ENCODE data around the gene MYOZ1. TPM values are rescaled to one million over a fixed set of nuclear protein-coding genes. Genes with fewer than 3 reads are reported as not detected.

MYOZ1 gene
- total RNA-seq, 1 experiment from 2014 or later, result 2.4 TPM

DNA sequence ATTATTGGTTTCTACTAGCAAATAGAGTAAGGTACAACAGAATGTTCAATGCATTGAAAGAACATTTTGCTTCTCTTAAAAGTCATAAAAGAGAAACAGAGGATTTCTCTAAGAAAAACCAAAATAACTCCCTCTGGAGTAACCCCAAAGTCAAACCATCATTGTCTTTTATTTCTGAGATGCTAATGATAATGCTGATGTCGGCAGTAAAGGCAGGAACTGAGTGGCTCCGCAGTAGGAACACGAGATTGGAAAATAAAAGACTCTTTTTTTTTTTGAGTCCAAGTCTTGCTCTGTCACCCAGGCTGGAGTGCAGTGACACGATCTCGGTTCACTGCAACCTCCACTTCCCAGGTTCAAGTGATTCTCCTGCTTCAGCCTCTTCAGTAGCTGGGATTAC is 47.5 kb downstream of the MYOZ1 start:
- no peaks in the 10 kb centered on the region for H3K79me1 ChIP-seq (ENCODE audit: insufficient read depth, low read depth, low read length, poor library complexity, severe bottlenecking)
- Mint-ChIP-seq H3K9me3 (no peaks in the 10 kb centered on the region; a peak in 1 of 5 replicates), H3K36me3 (ENCODE audit: insufficient read depth in 1 of 3, low read depth in 3 of 3) (peaks cover 0 to 4% (median 0%) of the 10 kb centered on the region in 3 experiments; a peak in 1 of 7 replicates), H3K4me1 (peaks cover 30 to 39% of the 10 kb centered on the region in 2 experiments), H3K4me3 (no peak overlapping the region), H3K27me3 (ENCODE audit: low read depth) (no peaks in the 10 kb centered on the region), H3K27ac (peak overlapping the region in 2 of 3 experiments; percentile 40 to 52; a peak in 2 of 7 replicates)
- H2BK20ac ChIP-seq (ENCODE audit: low read depth, low read length, poor library complexity, severe bottlenecking), result no peak overlapping the region
- no peak overlapping the region for H3K9ac ChIP-seq (ENCODE audit: extremely low read depth, insufficient read length, low read length)
- no peak overlapping the region for H4K5ac ChIP-seq (ENCODE audit: insufficient read length, low read depth, low read length)
- H2BK120ac ChIP-seq (ENCODE audit: low read depth, low read length, poor library complexity, severe bottlenecking), result no peak overlapping the region
- no peak overlapping the region for H3K23ac ChIP-seq (ENCODE audit: insufficient read length, low read depth, low read length)
- no peak overlapping the region for H3K4me2 ChIP-seq (ENCODE audit: insufficient read depth, insufficient read length, low read length)
- no peaks in the 10 kb centered on the region for H3K27me3 ChIP-seq (ENCODE audit: insufficient read depth, low read length)
- H4K20me1 ChIP-seq (ENCODE audit: control insufficient read depth, insufficient read depth, insufficient read length), result no peaks in the 10 kb centered on the region
- peak overlapping the region; percentile 76 for H3T11ph ChIP-seq (ENCODE audit: low read length)
- no peak overlapping the region for H2BK5ac ChIP-seq (ENCODE audit: insufficient read length, low read length)
- no peaks in the 10 kb centered on the region; the same call in 1 of the 2 replicates for H3K4me1 ChIP-seq (ENCODE audit: insufficient read depth, low read length)
- WGBS (ENCODE audit: extremely low coverage, insufficient read length, low lambda C conversion rate), result no CpG with 5 or more reads among the region's 5 CpGs
- no peaks in the 10 kb centered on the region for H3K9me3 ChIP-seq (ENCODE audit: control insufficient read depth, low read depth, low read length)
- H3K23me2 ChIP-seq (ENCODE audit: insufficient read length, low read depth, low read length, poor library complexity, severe bottlenecking), result no peaks in the 10 kb centered on the region
- DNase-seq, result no peak
- no peak overlapping the region for H3K56ac ChIP-seq (ENCODE audit: insufficient read length, low read depth, low read length)
- no peak overlapping the region for H2BK12ac ChIP-seq (ENCODE audit: insufficient read length, low read depth, low read length)
- no peak overlapping the region for H2BK15ac ChIP-seq (ENCODE audit: low read depth, low read length)
- H2AK5ac ChIP-seq (ENCODE audit: insufficient read length, low read length), result no peak overlapping the region
- no peak overlapping the region for H3K27ac ChIP-seq (ENCODE audit: insufficient read length, low read depth, low read length)
- TF ChIP-seq, protein P1, sequence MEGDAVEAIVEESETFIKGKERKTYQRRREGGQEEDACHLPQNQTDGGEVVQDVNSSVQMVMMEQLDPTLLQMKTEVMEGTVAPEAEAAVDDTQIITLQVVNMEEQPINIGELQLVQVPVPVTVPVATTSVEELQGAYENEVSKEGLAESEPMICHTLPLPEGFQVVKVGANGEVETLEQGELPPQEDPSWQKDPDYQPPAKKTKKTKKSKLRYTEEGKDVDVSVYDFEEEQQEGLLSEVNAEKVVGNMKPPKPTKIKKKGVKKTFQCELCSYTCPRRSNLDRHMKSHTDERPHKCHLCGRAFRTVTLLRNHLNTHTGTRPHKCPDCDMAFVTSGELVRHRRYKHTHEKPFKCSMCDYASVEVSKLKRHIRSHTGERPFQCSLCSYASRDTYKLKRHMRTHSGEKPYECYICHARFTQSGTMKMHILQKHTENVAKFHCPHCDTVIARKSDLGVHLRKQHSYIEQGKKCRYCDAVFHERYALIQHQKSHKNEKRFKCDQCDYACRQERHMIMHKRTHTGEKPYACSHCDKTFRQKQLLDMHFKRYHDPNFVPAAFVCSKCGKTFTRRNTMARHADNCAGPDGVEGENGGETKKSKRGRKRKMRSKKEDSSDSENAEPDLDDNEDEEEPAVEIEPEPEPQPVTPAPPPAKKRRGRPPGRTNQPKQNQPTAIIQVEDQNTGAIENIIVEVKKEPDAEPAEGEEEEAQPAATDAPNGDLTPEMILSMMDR (conservative IDR thresholded peaks at IDR 0.05), result no peak
- no peak overlapping the region for H4K8ac ChIP-seq (replicated peaks; ENCODE audit: insufficient read length, low read depth, low read length)
- H3K14ac ChIP-seq (ENCODE audit: insufficient read depth, low read length), result no peak overlapping the region
- no peak overlapping the region for H4K91ac ChIP-seq (ENCODE audit: insufficient read length, low read depth, low read length)
- H3K4ac ChIP-seq (ENCODE audit: low read depth, low read length), result no peak overlapping the region
- H2AFZ ChIP-seq (ENCODE audit: low read length), result no peak overlapping the region
- H3K79me2 ChIP-seq (ENCODE audit: insufficient read depth, low read length), result peaks cover 6% of the 10 kb centered on the region; the same call in 1 of the 2 replicates
- H3K18ac ChIP-seq (ENCODE audit: insufficient read length, low read depth, low read length), result no peak overlapping the region
